NCI-H460 (cell line): ENCODE data around the gene COMT. TPM values are rescaled to one million over a fixed set of nuclear protein-coding genes. Genes with fewer than 3 reads are reported as not detected.

Experiments
- DNase-seq: peaks from one replicate; pipeline ENCODE4 v3.0.0-alpha.2; 2016; ENCODE audit warnings: low read depth; ENCODE audit errors: extremely low read depth
- total RNA-seq: library from RNA; depleted of rRNA; stranded (reverse); fragments of >200 nt; shearing (Covaris generic); gene quantifications from 2 replicates; pipeline ENCODE4 v1.2.3, GENCODE V29; 2014

Gene COMT
- total RNA-seq, 1 experiment from 2014 or later: 100 TPM

DNA sequence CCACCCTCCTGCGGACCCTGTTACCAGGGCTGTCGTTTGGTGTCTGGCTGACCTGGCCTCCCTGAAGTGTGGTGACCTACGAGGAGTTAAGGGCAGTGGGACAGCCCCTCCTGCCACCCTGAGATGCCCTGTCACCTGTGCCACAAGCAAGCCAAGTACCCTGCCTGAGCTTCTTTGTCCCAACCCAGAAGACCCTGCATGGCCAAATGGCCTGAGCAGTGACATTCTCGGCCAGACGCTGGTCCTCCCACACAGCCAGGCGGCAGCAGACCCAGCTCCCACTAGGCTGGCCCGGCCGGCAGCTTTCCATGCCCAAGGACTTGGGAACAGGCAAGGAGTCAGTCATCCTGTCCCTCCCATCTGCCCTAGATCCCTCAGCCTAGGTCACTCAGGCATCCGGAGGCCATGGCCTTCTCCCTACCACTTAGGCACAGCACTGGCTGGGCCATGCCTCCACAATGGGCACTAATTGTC, 67.5 kb downstream of the COMT start:
- DNase-seq: no peak

DNA sequence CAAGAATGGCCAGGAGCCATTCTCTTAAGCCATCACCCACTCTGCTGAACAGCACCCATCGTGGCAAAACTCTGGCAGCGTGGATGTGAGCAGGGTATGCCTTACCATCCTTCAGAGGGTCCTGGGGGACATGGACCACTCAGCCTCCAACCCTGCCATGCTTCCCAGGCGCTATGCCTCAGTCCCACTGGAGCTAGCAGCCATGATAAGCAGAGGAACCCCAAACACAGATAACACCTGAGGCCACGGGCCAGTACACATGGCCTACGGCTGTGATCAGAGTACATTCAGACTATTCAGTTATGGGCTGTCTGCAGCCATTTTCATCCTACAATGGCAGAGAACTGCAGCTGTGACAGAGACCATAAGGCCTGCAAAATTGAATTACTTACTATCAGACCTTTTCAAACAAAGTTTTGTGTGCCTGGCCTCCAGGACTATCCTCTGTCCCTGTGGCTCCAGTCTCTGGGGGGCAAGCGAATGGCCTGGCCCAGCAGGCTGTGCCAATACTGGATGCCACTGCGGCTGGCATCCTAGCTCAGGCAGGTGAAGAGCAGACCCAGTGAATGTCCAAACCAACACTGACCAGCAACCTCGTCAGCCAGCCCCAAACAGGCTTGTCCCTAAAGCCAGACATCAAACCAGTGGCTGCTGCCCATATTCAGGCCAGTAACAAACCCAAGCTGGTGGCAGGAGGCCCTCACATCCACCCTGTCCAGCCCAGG, 68.2 kb downstream of the COMT start:
- no peak for DNase-seq

DNA sequence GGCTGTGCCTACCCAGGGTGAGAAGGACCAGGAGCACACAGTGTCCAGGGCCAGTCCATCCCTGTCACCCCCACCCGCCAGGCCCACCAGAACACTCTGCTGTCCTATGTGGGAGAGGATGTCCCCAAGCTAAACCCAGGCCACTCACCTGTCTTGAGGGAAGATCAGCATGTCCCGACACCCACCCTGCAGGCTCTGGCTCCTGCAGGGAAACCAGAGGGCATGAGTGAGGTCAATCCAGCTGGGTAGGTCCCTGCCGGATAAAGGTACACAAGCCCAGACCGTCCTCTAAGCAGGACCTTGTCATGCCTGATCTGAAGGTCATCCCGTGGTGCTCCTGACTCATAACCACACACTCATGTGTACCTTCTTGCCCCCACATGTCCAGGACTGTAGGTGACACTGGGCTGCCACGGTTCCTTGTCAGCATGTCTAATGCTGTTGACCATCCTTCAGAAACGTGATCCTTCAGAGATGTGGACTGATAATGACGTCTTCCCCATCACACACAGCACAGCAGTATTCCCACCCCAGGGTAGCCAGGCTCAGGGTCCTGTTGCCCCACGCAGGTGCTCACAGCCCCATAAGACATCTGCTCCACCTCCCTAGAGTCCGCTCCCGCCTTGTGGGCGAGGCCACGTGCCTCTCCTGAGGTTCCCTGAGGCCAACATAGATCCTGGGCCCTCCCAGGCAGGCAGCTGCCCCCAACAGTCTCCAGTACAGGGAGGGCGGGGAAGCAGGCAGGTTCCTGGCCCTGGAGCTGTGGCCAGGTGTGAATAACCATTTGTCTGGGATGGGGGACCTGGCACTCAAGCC, 68.9 kb downstream of the COMT start:
- no peak for DNase-seq

DNA sequence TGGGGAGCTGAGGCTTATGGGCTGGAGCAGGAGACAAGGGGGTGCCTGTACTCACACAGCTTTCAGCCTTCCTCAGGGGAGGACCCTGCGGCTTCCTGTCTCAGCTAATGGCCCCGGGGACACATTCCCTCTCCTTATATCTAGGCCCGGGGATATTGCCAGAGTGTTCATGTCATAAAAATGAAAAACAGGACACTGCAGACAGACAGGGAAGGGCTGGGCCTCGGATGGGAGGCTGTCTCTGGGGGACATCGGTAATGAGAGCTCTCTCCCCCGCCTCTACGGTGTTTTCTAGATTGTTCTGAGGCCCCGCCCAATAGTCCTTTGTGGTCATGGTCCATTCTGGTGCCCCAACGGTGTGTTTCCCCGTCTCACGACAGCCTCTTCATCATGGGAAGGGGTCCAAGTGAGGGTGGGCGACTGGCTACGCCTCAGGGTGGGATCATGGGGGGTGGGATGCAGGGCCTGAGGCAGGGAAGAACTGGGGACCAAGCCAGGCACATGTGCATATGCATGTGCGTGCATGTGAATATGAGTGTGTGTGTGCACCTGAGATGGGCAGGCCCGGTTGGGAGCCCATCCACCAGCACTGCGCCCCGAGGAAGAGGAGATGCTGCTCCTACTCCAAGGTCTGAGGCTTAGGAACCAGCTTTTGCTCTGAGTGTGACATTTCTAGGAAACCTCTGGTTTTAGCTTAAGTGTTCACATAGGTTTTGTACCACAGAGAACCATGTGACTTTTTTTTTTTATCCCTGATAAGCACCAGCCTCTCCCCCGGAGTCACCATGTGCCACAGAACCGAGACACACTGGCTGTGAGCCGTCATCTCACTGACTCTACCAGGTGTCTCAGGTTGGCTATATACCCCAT, 69.8 kb downstream of the COMT start:
- DNase-seq: no peak

DNA sequence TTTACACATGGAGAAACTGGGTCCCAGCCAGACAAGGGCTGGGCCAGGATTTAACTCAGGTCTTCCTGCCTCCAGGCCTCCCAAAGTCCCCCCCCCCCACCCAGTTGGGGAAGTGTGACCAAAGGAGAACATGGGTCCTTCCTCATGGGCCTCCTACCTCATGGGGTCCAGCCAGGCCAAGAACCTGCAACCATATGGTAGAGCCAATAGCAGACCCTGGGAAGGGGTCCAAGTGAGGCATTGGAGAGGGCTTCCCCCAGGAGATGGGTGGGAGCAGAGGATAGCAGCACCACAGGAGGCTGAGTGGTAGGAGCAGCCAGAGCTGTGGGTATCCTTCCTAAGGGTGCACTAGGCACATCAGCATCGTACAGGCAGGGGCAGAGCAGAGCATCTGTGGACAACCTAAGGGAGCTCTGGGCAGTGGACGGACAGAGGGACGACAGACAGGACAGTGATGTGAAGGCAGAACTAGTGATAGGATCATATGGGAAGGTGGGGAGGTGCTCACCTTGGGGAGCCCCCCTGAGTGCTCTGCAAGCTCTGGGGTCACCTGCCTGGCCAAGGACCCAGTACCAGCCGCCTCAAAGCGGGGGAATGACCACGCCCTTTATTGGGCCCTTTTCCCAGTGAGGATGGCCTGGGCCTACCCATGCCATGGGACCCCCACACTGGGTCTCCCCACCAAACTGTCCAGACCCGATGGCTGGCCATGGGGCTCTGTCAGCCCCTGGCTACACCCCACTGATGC, 70.6 kb downstream of the COMT start:
- DNase-seq: no peak

- no peak for DNase-seq
Measured at GRCh38 chr22:20012741-20013331, 71.3 kb downstream of the COMT start.

GRCh38 chr22:20013382-20013871, 71.9 kb downstream of the COMT start:
- DNase-seq: no peak

DNA sequence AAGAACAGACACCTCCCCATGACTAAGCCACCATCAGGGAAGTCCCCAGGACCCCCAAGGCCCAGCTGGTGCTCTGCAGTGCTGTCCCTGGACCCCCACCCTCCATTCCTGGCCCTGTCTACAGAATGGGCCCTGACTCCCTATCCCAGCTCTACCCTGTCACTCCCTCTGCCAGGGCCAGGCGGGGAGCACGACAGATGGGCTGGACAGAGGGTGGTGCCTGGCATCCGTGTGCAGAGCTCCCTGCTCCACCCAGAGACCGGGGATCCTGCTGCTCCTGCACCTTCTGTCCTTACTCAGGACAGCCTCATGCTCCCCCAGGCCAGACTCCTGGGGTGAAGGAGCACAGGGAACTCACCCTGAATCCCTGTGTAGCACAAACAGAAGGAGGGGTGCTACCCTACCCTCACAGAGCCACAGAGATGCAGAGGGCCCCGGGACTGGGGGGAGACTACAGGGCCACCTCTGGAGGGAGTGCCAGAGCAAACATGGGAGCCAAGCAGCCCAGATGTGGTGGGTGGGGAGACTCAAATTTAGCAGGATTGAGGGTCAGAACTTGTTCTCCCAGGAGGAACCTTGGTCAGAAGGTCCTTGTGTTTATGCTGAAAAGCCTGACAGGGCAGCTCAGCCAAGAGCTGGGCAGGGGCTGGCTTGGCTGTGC, 73.1 kb downstream of the COMT start:
- no peak for DNase-seq

- DNase-seq: no peak
Measured at GRCh38 chr22:20015187-20015625, 73.6 kb downstream of the COMT start.

DNA sequence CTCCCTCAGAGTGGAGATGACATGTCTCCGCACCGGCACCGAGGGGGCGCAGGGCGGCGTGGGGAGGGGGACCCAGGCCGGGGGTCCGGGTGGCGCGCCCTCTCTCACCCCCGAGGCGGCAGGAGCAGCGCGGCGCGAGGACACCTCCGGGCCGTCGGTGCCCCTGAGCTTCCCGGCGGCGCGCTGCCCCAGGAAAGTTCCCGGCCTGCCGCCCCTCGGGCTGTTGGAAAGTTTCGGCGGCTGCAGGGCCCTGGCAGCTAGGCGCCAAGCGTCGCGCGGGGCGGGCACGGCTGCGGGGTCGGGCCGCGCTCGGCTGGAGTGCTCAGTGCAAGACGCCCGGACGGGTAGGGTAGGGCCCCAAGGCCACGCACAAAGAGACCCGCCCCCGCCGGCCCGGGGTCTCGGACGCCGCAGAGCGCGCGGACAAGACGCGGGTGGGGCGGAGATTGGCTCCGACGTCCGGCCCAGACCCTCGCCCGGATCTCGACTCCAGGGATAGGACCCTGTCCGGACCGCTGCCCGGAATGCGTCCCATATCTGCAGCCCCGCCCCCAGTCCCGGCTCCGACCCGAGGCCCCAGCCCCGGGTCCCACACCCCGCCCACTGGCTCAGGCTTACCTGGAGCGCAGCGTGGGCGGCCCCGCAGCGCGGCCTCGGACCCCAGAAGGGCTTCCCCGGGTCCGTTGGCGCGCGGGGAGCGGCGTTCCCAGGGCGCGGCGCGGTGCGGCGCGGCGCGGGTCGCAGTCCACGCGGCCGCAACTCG, 74.6 kb downstream of the COMT start:
- no peak for DNase-seq

DNA sequence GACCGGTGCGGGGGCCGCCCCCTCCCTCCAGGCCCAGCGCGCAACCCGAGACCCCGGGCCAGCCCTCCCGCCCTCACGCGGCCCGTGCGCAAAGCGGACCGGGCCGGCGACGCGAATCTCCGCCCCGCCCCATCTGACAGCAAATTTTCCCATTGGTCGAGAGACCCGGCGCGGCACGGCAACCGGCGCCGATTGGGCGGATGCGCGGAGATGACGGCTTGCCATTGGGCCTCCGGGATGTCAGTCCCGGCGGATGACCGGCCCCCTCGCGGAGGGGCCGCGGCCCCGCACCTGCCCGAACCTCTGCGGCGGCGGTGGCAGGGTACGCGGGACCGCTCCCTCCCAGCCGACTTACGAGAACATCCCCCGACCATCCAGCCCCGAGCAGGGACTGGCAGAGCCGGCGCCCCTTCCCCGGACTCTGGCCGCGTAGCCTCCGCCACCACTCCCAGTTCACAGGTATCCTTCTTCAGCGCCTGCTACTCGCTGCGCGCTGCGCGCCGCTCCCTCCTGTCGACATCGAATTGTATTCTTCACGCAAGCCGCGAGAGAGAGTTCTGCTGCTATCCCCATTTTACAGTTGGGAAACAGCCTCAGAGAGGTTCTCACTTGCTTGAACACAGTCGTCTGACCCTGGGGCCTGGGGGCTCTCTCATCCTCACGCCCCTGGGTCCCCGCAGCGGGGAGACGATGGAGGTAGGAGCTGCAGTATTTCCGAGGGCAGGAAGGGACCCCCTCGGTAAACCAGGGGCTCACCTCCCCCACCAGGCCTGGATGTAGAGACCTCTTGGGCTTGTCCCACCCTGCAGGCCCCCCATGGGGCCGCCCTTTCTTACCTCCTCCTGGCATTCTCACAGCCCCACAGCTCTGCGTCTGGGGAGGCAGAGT, 75.4 kb downstream of the COMT start, which contains the start of gene ARVCF:
TSS of gene ARVCF (minus strand) at position 90 of the 888 bp plus-strand sequence. CDS start 26,029 bp downstream, outside the sequence.
- DNase-seq: peak; percentile 74

DNA sequence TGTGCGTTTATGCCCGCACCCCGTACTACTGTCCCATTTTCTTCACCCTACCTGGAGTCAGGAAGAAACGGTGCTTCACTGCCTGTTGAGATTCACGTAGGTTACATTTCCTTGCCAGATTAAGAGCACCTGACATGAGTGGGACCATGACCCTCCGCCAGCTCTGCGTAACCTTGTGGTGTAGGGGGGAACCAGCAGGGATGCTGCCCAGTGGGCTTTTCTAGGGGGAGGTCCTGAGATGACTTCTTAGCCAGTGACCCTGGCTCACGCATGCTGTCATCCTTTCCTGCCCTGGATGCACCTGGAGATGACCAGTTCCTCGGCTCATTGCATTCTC, 76.0 kb downstream of the COMT start:
- DNase-seq: no peak

DNA sequence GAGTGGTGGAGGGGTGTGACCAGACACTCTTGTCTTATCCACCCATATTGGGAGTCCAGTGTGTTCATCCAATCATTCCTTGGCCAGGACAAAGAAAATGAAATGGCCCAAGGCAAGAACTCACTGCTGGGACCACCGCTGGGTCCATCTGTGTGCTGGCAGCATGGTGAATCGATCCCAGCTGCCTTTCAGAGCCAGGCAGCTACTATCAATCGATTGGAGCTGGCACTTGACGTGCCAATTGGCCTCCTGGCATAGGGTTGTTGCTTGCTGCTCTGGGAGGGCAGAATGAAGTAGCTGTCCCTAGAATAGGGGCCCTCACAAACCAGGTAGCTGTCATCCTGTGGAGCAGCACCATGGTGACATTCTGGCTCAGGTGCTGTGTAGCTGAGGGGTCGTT, 76.4 kb downstream of the COMT start:
- DNase-seq: no peak
